GM19467 (cell line): ENCODE data around the gene BRD8.
A peak's percentile ranks its signal among the peaks of the same experiment; 100 is the strongest.
"Not testable (repeated sequence)": the region's sequence is repeated elsewhere in the genome, so short reads cannot be mapped to it uniquely, and the experiment has no call there.

Source experiments
- ATAC-seq: cut with Tn5 transposase; IDR thresholded peaks from one replicate; pipeline ENCODE4 v1.9.1; 2021; ENCODE audit warnings: mild to moderate bottlenecking, moderate library complexity; ENCODE audit not compliant: unreplicated experiment

Gene BRD8

GRCh38 chr5:138178516-138179276, at the start of gene BRD8, which contains the start of gene KIF20A:
Gene BRD8 (minus strand): TSS chr5:138178630. CDS start chr5:138178614, 16 bp downstream.
Gene KIF20A (plus strand): TSS chr5:138179112. CDS start chr5:138179681, 569 bp downstream.
- peak; percentile 80 for ATAC-seq

GRCh38 chr5:138226910-138227309, 48.5 kb upstream of the BRD8 start:
- no peak for ATAC-seq

- ATAC-seq, result no peak
Measured at GRCh38 chr5:138224712-138225111, 46.3 kb upstream of the BRD8 start.

GRCh38 chr5:138223532-138223931, 45.1 kb upstream of the BRD8 start:
- ATAC-seq, result no peak

GRCh38 chr5:138216799-138217198, 38.4 kb upstream of the BRD8 start:
- ATAC-seq, result no peak

- ATAC-seq, result peak; percentile 94
Measured at GRCh38 chr5:138213161-138214029, 35.0 kb upstream of the BRD8 start, which contains the start of gene CDC23. Gene CDC23 (minus strand): TSS chr5:138213323. CDS start chr5:138213312, 11 bp downstream.

GRCh38 chr5:138212828-138213160, 34.4 kb upstream of the BRD8 start:
- ATAC-seq, result peak; percentile 11

GRCh38 chr5:138210985-138211384, 32.6 kb upstream of the BRD8 start:
- ATAC-seq, result no peak

GRCh38 chr5:138193859-138194258, 15.4 kb upstream of the BRD8 start:
- not testable (repeated sequence) for ATAC-seq

- ATAC-seq, result no peak
Measured at GRCh38 chr5:138192826-138193225, 14.4 kb upstream of the BRD8 start.

GRCh38 chr5:138188626-138189025, 10.2 kb upstream of the BRD8 start:
- no peak for ATAC-seq

- ATAC-seq, result no peak
Measured at GRCh38 chr5:138186002-138186447, 7.6 kb upstream of the BRD8 start.

- ATAC-seq, result no peak
Measured at GRCh38 chr5:138182808-138183207, 4.4 kb upstream of the BRD8 start.

- ATAC-seq, result no peak
Measured at GRCh38 chr5:138180841-138181240, 2.4 kb upstream of the BRD8 start.

- no peak for ATAC-seq
Measured at GRCh38 chr5:138180183-138180782, 1.9 kb upstream of the BRD8 start.

GRCh38 chr5:138179277-138179857, 937 bp upstream of the BRD8 start:
- ATAC-seq, result no peak

GRCh38 chr5:138177941-138178515, 402 bp downstream of the BRD8 start:
- no peak for ATAC-seq

GRCh38 chr5:138170299-138170698, 8.1 kb downstream of the BRD8 start:
- no peak for ATAC-seq

- no peak for ATAC-seq
Measured at GRCh38 chr5:138169124-138169523, 9.3 kb downstream of the BRD8 start.

GRCh38 chr5:138163721-138164120, 14.7 kb downstream of the BRD8 start:
- ATAC-seq, result no peak

GRCh38 chr5:138160706-138161105, 17.7 kb downstream of the BRD8 start:
- ATAC-seq, result no peak
